Endothelial cell of umbilical vein (primary cell): ENCODE measurements around the gene PARD3B.

Experiments
- CTCF ChIP-seq, 2 donors: IDR thresholded peaks; 1 replicate in 1 of 2; 2 replicates in 1 of 2; pipeline ENCODE4 v1.5.1; 2011; ENCODE audit warnings: low read length in 2 of 2, mild to moderate bottlenecking in 2 of 2, moderate library complexity in 2 of 2, control low read depth in 1 of 2, inconsistent platforms in 1 of 2, low read depth in 1 of 2; ENCODE audit not compliant: insufficient read depth in 1 of 2; ENCODE audit errors: extremely low read depth in 1 of 2
- EZH2 ChIP-seq: IDR thresholded peaks from 2 replicates; pipeline ENCODE4 v1.6.1; 2012; ENCODE audit warnings: borderline replicate concordance, low read depth, mild to moderate bottlenecking, moderate library complexity, low read length, inconsistent platforms; ENCODE audit not compliant: severe bottlenecking
- GATA2 ChIP-seq: IDR thresholded peaks from 2 replicates; pipeline ENCODE4 v1.7.0; 2011; ENCODE audit warnings: low read depth, mild to moderate bottlenecking, moderate library complexity, mixed read lengths, low read length; ENCODE audit not compliant: insufficient read length, insufficient read depth
- POLR2AphosphoS5 ChIP-seq: IDR thresholded peaks from 2 replicates; pipeline ENCODE4 v1.6.1; 2012; ENCODE audit warnings: low read depth, mild to moderate bottlenecking, control low read depth, low read length, moderate library complexity; ENCODE audit not compliant: insufficient read depth

- TF ChIP-seq POLR2AphosphoS5 (no peak), GATA2 (no peak), CTCF (IDR thresholded peaks at IDR 0.05; ENCODE audit: extremely low read depth in 1 of 2, insufficient read depth in 1 of 2, low read depth in 1 of 2, low read length in 2 of 2) (no peak), EZH2 (no peak)
These were observed 671.7 kb downstream of the PARD3B start for GRCh38 chr2:205217004-205217403.
